HG03378 (cell line): ENCODE measurements around the gene SAP30.

Experiments used
- ATAC-seq: cut with Tn5 transposase; IDR thresholded peaks from one replicate; pipeline ENCODE4 v1.9.1; 2021; ENCODE audit warnings: mild to moderate bottlenecking, moderate library complexity; ENCODE audit not compliant: unreplicated experiment

Gene SAP30, protein sequence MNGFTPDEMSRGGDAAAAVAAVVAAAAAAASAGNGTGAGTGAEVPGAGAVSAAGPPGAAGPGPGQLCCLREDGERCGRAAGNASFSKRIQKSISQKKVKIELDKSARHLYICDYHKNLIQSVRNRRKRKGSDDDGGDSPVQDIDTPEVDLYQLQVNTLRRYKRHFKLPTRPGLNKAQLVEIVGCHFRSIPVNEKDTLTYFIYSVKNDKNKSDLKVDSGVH

DNA sequence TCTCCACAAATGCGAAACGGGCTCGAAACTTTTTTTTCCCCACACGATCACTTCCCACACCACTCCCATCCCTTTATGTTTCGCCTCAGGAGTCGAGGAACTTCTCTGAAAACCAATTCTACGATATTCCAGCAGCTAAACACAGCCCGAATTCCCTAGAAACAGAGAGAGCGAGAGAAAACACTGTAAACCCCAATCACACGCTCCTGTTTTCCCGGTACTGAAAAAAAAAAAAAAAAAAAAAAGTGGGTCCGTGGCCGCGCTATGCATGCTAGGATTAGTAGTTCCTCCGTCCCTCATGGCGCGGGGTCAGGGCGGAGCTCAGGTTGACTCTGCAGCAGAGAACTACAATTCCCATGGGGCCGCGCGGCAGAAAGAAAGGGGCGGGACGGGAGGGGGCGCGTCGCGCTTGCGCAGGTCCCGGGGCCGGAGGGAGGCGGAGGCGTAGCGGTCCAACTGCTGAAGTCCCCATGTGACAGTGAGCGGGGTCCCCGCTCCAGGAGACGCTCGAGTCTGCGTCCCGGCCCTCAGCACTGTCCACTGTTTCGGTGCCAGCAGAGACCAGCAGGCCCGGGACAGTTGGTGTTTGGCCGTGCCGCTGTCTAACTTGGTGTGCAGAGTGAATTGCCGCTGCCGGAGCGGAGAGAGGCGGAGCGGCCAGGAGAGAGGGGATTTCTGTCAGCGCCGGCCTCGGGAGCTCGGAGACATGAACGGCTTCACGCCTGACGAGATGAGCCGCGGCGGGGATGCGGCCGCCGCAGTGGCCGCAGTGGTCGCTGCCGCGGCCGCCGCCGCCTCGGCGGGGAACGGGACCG lies at the start of gene SAP30:
SAP30 (plus strand) TSS at position 478 of the 815 bp plus-strand sequence; CDS start at position 707, 229 bp downstream.
- ATAC-seq: peak; percentile 65

DNA sequence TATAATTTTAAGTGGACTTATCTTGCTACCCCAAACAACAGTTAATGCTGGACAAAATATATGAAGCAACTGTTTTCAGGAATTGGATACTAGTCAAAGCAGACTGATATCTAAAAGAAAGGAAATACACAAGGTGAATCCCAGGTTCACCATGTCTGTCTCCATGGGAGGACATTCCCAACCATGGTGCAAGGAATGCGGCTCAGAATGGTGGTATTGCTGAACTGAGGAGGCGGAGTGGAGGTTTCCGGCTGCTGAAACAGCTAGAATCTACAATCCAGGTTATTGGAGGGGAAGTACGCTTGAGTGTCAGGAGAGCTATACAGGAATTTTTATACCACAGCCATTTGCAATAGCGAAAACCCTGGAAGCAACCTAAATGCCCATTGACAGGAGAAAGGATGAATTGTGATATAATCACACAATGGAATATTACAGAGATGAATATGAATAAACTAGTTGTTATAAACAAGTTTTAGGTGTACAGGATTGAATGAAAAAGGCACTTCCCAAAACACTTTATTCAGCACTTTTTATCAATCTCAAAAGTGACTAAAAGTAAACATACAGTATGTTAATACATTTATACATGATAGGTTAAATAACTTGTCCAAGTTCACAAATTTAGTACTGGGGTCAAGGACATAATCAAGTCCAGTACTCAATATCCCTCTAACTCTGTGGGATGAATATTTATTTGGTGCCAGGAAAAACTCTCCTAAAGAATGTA lies 45.6 kb upstream of the SAP30 start:
- ATAC-seq: no peak

DNA sequence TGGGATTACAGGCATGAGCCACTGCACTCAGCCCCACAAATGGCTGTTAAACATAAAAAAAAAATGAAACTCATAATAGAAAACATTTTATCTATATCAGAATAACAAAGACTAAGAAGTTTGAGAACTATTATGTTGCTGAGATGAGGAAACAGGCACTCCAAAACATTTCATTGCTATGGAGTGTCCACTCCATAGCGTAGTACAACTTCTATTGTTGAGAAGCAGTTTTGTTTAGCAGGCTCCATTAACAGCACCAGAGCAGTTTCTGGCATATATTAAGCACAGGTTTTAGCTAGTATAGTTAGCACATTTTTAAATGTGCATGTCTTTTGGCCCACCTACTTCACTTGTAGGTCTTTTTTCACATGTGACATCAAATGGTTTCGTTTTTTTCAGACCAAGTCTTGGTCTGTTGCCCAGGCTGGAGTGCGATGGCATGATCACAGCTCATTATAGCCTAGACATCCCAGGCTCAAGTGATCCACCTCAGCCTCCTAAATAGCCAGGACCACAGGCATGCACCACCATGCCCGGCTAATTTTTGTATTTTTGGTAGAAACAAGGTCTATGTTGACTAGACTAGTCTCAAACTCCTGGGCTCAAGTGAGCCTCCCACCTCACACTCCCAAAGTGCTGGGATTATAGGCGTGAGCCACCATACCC lies 42.4 kb upstream of the SAP30 start:
- ATAC-seq: no peak

- no peak for ATAC-seq
Observed at GRCh38 chr4:173330590-173330989, 40.2 kb upstream of the SAP30 start.

GRCh38 chr4:173332021-173332487 lies 38.7 kb upstream of the SAP30 start:
- no peak for ATAC-seq

DNA sequence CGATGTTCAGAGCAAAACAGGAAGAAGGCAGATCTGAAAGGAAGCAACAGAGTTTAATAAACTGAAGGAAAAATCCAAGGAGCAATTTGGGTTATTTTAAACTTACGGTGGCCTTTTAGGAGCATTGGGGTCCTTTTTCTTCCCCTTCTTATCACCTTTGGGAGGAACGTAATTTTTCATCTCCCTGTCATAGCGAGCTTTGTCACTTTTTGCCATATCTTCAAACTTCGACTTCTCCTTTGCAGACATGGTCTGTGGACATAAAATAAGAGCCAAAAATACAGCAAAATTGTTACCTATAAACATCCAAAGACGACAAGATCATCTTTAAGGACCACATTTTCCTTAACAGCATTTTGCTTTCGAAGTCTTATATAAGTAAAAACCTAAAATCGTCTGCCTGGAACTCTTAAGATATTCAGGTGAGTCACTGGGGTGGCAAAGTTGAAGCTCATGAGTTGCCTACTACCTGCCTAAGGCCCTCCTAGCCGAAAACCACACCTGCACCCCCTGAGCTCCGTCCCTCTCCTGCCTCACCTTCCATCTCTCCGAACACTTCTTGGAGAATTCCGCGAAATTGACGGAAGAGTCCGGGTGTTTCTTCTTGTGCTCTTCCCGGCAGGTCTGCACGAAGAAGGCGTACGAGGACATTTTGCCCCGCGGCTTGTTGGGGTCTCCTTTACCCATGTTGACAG lies 37.6 kb upstream of the SAP30 start:
- ATAC-seq: no peak

- no peak for ATAC-seq
Observed at GRCh38 chr4:173333658-173334084, 37.1 kb upstream of the SAP30 start.

- ATAC-seq: peak; percentile 89
Observed at GRCh38 chr4:173334085-173334890, 36.5 kb upstream of the SAP30 start, which contains the start of gene HMGB2. Gene HMGB2, minus strand, starts transcription at chr4:173334358. Its CDS starts 709 bp downstream, at chr4:173333649.

DNA sequence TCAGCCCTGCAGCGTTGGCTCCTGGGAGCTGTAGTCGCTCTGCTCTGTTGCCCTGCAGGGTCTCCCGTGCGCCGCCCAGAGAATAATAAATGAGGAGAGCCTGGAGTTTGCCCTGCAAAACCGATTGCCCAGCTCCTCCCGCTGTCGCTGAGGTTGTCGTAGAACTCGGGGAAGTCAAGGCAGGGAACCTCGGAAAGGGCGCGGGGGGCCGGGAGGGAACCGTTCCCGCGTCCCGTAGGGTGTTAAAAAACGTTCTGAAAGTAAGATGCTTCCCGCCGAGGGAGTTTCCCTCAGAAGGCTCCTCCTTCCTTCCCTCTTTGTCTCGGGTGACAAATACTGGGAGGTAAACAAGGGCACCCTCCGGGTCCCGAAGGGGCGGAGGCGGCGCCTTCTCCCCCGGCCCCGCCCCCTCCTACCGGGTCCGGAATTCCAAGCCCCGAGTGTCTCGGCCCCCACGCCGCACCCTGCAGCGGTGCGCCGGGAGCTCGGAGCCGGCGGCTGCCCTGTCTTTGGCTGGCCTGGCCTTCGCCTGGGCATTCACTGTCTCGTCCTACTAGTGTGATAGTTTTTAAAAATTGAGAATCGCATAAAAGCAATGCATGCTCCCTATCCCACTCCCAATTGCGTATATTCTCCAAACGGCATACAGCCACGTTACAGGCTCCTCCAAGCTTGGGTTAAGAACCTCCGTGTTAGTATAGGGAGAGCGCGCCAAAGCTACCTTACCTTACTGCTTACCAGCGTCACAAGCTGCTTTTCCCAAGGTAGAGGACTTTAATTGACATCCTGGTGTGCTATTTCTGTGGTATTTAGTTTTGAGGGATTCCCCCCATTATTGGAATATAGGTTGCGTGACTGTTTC lies 35.6 kb upstream of the SAP30 start:
- peak; percentile 35 for ATAC-seq

DNA sequence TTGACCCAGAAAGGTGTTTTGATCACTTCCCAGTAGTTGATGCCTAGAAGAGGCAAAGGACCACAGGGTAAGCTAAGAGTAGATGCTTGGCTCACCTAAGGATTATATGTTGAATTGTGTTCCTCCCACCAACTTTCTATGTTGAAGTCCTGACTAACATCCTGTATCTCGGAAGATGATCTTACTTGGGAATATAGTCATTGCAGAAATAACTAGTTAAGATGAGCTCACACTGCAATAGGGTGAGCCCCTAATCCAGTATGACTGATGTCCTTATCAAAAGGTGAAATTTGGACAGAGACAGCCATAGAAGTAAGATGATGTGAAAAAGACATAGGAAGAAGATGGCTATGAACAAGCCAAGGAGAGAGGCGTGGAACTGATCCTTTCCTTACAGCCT lies 33.3 kb upstream of the SAP30 start:
- ATAC-seq: no peak

DNA sequence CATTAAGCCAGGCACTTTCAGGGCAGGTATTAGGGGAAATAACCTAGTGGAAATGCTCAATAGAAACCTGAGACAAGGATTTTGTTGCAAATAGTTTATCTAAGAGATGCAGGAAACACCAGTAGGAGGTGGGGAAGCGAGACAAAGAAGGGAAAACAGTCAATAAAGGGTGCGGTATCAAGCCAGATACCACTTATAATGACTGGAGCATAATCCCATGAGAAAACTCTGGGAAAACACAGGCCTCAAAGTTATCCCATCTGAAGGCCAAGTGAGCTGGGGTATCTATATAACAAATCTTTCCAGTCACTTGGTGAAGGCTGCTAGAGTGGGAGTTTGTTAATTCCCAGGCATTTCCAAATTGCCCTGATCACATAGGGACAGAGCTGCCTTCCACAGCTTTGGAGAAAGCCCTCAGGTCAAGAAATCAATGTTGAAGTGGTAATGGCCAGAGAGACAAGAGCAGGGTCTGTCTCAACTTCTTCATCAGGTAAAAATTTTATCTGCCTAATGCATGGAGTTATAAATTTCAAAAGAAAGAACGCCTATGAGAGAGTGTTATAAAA lies 26.8 kb upstream of the SAP30 start:
- no peak for ATAC-seq

GRCh38 chr4:173345648-173346047 lies 25.1 kb upstream of the SAP30 start:
- ATAC-seq: peak; percentile 52

GRCh38 chr4:173346074-173346473 lies 24.7 kb upstream of the SAP30 start:
- no peak for ATAC-seq

DNA sequence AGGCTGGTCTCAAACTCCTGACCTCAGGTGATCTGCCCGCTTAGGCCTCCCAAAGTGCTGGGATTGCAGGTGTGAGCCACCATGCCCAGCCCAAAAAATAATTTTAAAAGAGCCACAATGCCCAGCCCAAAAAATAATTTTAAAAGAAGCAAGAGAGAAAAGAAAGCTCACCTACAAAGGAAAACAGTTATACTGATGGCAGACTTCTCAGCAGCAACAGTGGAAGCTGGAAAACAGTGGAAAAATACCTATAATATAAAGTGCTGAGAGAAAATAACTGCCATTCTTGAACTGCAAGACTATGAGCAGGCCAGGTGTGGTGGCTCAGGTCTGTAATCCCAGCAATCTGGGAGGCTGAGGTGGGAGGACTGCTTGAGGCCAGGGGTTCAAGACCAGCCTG lies 23.3 kb upstream of the SAP30 start:
- no peak for ATAC-seq

- no peak for ATAC-seq
Observed at GRCh38 chr4:173357939-173358338, 12.8 kb upstream of the SAP30 start.

GRCh38 chr4:173360587-173361221 lies 10.1 kb upstream of the SAP30 start:
- ATAC-seq: no peak

- ATAC-seq: no peak
Observed at GRCh38 chr4:173362666-173363065, 8.1 kb upstream of the SAP30 start.
